ENCODE measurements around the gene FOXQ1. TPM values are rescaled to one million over a fixed set of nuclear protein-coding genes. Genes with fewer than 3 reads are reported as not detected.
A peak's percentile ranks its signal among the peaks of the same experiment; 100 is the strongest.

Gene FOXQ1
- total and polyA plus RNA-seq, 2 donors (not counting 3 experiments of a cell fraction or from before 2014, with no cell fraction given) = not detected

- no TSS peak for BruUV-seq (replicated peaks)
- H3K4me2 ChIP-seq (ENCODE audit: insufficient read depth, low read length) = no peak overlapping the region
- intact Hi-C loops (cut with micrococcal nuclease) (loop anchor here (2.0 kb wide), 1 partner anchor 67 kb away; no protein-coding TSS in a partner anchor), dilution Hi-C loops (cut with MboI; ENCODE audit: extremely low pct_ligation_motif_present, low sequenced_read_pairs) (no loop called here)
- TF ChIP-seq CTCF (IDR thresholded peaks at IDR 0.05; ENCODE audit: extremely low read depth in 1 of 2, insufficient read depth in 1 of 2, low read depth in 1 of 2, low read length in 2 of 2) = peak in 1 of 2 donors; percentile 26
- TF ChIP-seq MYC (IDR thresholded peaks at IDR 0.05; ENCODE audit: low read depth, low read length) = no peak
- no peaks in the 10 kb centered on the region for H3K9me3 ChIP-seq (replicated peaks; ENCODE audit: control insufficient read depth, insufficient read depth, low read length)
- no peak overlapping the region for H3K27ac ChIP-seq (ENCODE audit: insufficient read depth, low read depth, low read length)
- no peaks in the 10 kb centered on the region for H4K20me1 ChIP-seq (replicated peaks; ENCODE audit: control insufficient read depth, extremely low read depth, insufficient read depth, low read length)
- no peak overlapping the region for H3K4me3 ChIP-seq (replicated peaks in 1 of 3; ENCODE audit: insufficient read depth in 1 of 3, low read depth in 1 of 3, low read length in 3 of 3)
- FAIRE-seq = no peak
- ChIA-PET POLR2A (no interaction called here), CTCF (interaction anchor here (1.0 kb wide), 1 partner anchor 37 kb away, joined by 3 read pairs; no protein-coding TSS in a partner anchor)
- H3K79me2 ChIP-seq (ENCODE audit: control insufficient read depth, insufficient read depth, low read length) = no peaks in the 10 kb centered on the region
- no peak for DNase-seq (ENCODE audit: low read depth, low spot score)
- no peaks in the 10 kb centered on the region for H3K9me1 ChIP-seq (replicated peaks; ENCODE audit: control insufficient read depth, extremely low read depth, insufficient read depth, low read length)
- peaks cover 46 to 69% of the 10 kb centered on the region in 2 experiments for H3K27me3 ChIP-seq (ENCODE audit: control insufficient read depth in 2 of 2, insufficient read depth in 2 of 2, low read length in 2 of 2)
- no peak overlapping the region for H2AFZ ChIP-seq (ENCODE audit: low read depth, low read length)
- no peaks in the 10 kb centered on the region for H3K36me3 ChIP-seq (ENCODE audit: control insufficient read depth in 2 of 2, extremely low read depth in 1 of 2, insufficient read depth in 2 of 2, low read length in 2 of 2)
- H3K4me1 ChIP-seq (ENCODE audit: control insufficient read depth, extremely low read depth, insufficient read depth, low read length) = peaks cover 5% of the 10 kb centered on the region
- no peak overlapping the region for H3K9ac ChIP-seq (replicated peaks; ENCODE audit: extremely low read depth, insufficient read depth, low read length)
Measured at GRCh38 chr6:1313767-1314503, 2.0 kb downstream of the FOXQ1 start.

DNA sequence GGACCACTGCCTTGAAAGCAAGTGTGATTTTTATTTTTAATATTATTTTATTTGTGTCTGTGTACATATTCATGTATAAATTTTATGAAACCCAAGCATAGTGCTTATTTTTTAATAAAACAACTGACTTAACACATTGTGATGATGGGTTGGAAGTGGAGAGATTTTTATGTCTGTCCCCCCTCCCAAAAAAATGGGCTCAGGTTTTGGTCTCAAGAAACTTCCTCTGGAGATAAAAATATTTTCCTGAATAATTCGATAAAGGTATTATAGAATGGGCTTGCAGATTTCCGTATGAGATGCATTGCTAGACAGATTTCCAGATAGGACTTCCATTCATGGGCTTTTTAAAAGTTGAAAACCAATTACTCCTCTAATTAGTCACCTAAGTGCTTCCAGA is 2.7 kb downstream of the FOXQ1 start:
- no peaks in the 10 kb centered on the region for H3K9me3 ChIP-seq (replicated peaks; ENCODE audit: control insufficient read depth, insufficient read depth, low read length)
- TF ChIP-seq JUN (IDR thresholded peaks at IDR 0.05; ENCODE audit: borderline replicate concordance, insufficient read depth, insufficient read length, low read depth) (no peak), FOS (IDR thresholded peaks at IDR 0.05; ENCODE audit: borderline replicate concordance, insufficient read depth, low read length) (no peak), POLR2AphosphoS5 (IDR thresholded peaks at IDR 0.05; ENCODE audit: insufficient read depth, low read depth, low read length) (no peak), EZH2 (IDR thresholded peaks at IDR 0.05; ENCODE audit: borderline replicate concordance, low read depth, low read length, severe bottlenecking) (no peak)
- dilution Hi-C loops (cut with MboI; ENCODE audit: extremely low pct_ligation_motif_present, low sequenced_read_pairs) (no loop called here), intact Hi-C loops (cut with micrococcal nuclease) (loop anchor here (2.0 kb wide), 1 partner anchor 66 kb away; no protein-coding TSS in a partner anchor)
- H3K4me3 ChIP-seq (replicated peaks in 1 of 3; ENCODE audit: insufficient read depth in 1 of 3, low read depth in 1 of 3, low read length in 3 of 3) = no peak overlapping the region
- peaks cover 5% of the 10 kb centered on the region for H3K4me1 ChIP-seq (ENCODE audit: control insufficient read depth, extremely low read depth, insufficient read depth, low read length)
- H3K9me1 ChIP-seq (replicated peaks; ENCODE audit: control insufficient read depth, extremely low read depth, insufficient read depth, low read length) = no peaks in the 10 kb centered on the region
- no peak for DNase-seq (ENCODE audit: low read depth, low spot score)
- FAIRE-seq = no peak
- no peaks in the 10 kb centered on the region for H4K20me1 ChIP-seq (replicated peaks; ENCODE audit: control insufficient read depth, extremely low read depth, insufficient read depth, low read length)
- H3K79me2 ChIP-seq (ENCODE audit: control insufficient read depth, insufficient read depth, low read length) = no peaks in the 10 kb centered on the region
- peaks cover 43 to 64% of the 10 kb centered on the region in 2 experiments for H3K27me3 ChIP-seq (ENCODE audit: control insufficient read depth in 2 of 2, insufficient read depth in 2 of 2, low read length in 2 of 2)
- H3K9ac ChIP-seq (replicated peaks; ENCODE audit: extremely low read depth, insufficient read depth, low read length) = no peak overlapping the region
- H3K4me2 ChIP-seq (ENCODE audit: insufficient read depth, low read length) = no peak overlapping the region
- no peak overlapping the region for H3K27ac ChIP-seq (ENCODE audit: insufficient read depth, low read depth, low read length)
- POLR2A ChIA-PET = no interaction called here
- BruUV-seq (replicated peaks) = no TSS peak
- CTCF ChIA-PET = no interaction called here
- H3K36me3 ChIP-seq (ENCODE audit: control insufficient read depth in 2 of 2, extremely low read depth in 1 of 2, insufficient read depth in 2 of 2, low read length in 2 of 2) = no peaks in the 10 kb centered on the region
- H2AFZ ChIP-seq (ENCODE audit: low read depth, low read length) = no peak overlapping the region

All from endothelial cell of umbilical vein (primary cell).